ENCODE data around the gene VWA5B2. TPM values are rescaled to one million over a fixed set of nuclear protein-coding genes. Genes with fewer than 3 reads are reported as not detected.

Gene VWA5B2
- total and polyA plus RNA-seq, 2 of the 13 experiments (the other 11 are each of a cell fraction or from before 2014, with no cell fraction given) = 0.03 to 0.04 TPM

GRCh38 chr3:184248454-184249411 is 19.3 kb downstream of the VWA5B2 start, which contains the start of gene ALG3 (continued):
- TF ChIP-seq REXO4 (CRISPR knock-in tag; IDR thresholded peaks at IDR 0.05; ENCODE audit: borderline replicate concordance) (0 out of 2 replicates have a peak, but pooled peaks have one; percentile 60), REST (IDR thresholded peaks at IDR 0.05; ENCODE audit: borderline replicate concordance in 1 of 2, low read depth in 1 of 2, low read length in 2 of 2) (peak in 1 of 2 experiments; percentile 82; a peak in 2 of 4 replicates), PLRG1 (conservative IDR thresholded peaks at IDR 0.05) (no peak), GPBP1L1 (CRISPR knock-in tag; IDR thresholded peaks at IDR 0.05) (no peak), ERF (CRISPR knock-in tag; IDR thresholded peaks at IDR 0.05) (peak; percentile 86), SMC3 (IDR thresholded peaks at IDR 0.05; ENCODE audit: low read length) (no peak), KDM3A (CRISPR knock-in tag; IDR thresholded peaks at IDR 0.05; ENCODE audit: low read depth) (peak; percentile 43; the same call in 1 of the 2 replicates), KDM5B (CRISPR knock-in tag; IDR thresholded peaks at IDR 0.05; ENCODE audit: borderline replicate concordance) (peak; percentile 87), AHR (CRISPR knock-in tag; IDR thresholded peaks at IDR 0.05) (peak; percentile 90; the same call in 1 of the 2 replicates), ARID4A (CRISPR knock-in tag; IDR thresholded peaks at IDR 0.05; ENCODE audit: borderline replicate concordance) (peak; percentile 85), RFX3 (CRISPR knock-in tag; IDR thresholded peaks at IDR 0.05) (no peak), RFXAP (CRISPR knock-in tag; IDR thresholded peaks at IDR 0.05; ENCODE audit: borderline replicate concordance) (no peak; the same call in 1 of the 2 replicates), ZNF549 (CRISPR knock-in tag; IDR thresholded peaks at IDR 0.05) (no peak), KLF6 (CRISPR knock-in tag; IDR thresholded peaks at IDR 0.05) (peak; percentile 94; the same call in 1 of the 2 replicates), TCF7 (IDR thresholded peaks at IDR 0.05; ENCODE audit: low read depth) (no peak), RBM22 (optimal IDR thresholded peaks at IDR 0.05; ENCODE audit: low read length) (no peak), MAF1 (CRISPR knock-in tag; IDR thresholded peaks at IDR 0.05; ENCODE audit: borderline replicate concordance) (no peak)

All from HepG2 (cell line).